Stimulated activated CD4-positive, alpha-beta T cell treated with anti-CD3 and anti-CD28 coated beads, Interleukin-1b, Interleukin-23, amount 100 ng/mL, for 48 hours (primary cell): ENCODE data around the gene SEMA4C.

Source experiments
- DNase-seq: peaks from one replicate; pipeline ENCODE4 v3.0.0-alpha.2; 2020

Gene SEMA4C, protein sequence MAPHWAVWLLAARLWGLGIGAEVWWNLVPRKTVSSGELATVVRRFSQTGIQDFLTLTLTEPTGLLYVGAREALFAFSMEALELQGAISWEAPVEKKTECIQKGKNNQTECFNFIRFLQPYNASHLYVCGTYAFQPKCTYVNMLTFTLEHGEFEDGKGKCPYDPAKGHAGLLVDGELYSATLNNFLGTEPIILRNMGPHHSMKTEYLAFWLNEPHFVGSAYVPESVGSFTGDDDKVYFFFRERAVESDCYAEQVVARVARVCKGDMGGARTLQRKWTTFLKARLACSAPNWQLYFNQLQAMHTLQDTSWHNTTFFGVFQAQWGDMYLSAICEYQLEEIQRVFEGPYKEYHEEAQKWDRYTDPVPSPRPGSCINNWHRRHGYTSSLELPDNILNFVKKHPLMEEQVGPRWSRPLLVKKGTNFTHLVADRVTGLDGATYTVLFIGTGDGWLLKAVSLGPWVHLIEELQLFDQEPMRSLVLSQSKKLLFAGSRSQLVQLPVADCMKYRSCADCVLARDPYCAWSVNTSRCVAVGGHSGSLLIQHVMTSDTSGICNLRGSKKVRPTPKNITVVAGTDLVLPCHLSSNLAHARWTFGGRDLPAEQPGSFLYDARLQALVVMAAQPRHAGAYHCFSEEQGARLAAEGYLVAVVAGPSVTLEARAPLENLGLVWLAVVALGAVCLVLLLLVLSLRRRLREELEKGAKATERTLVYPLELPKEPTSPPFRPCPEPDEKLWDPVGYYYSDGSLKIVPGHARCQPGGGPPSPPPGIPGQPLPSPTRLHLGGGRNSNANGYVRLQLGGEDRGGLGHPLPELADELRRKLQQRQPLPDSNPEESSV

DNA sequence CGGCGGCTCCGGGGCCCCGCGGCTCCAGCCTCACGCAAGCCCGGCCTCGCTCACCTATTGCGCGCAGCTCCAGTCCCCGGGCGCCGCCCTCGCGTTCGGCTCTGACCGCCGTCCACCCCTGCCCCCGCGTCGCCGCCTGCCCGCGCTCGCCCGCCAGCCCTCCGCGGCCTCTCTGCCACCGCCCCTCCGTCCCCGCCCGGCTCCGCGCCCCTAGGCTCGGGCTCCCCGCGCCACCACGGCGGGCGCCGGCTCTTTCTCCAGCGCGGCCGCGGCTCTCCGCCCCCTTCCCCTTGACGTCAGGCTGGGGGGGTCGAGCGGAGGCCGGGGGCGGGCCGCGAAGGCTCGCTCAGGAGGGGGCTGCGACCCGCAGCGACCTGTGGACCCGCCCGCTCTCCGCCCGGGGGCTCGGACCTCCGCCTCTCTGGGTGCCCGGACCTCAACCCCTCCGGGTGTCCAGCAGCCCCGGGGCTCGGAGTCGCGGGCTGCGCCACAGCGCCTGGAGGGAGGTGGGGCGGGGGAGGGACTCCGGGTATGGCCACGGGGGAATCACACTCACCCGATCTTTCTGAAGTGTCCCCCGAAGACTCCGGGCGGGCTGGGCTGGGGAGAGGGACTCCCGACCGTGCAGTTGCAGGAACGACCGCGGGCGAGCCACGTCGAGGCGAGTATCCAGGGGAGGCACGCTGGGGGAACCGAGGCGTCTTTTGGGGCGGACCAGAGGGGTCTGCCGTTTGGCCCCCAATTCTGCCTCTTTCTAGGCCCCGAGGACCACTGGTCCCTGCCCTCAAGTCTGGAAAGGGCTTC lies at the start of gene SEMA4C:
Gene SEMA4C, minus strand, starts transcription at position 259 of the 804 bp plus-strand sequence. CDS start 2,194 bp downstream, outside the sequence.
- no peak for DNase-seq

DNA sequence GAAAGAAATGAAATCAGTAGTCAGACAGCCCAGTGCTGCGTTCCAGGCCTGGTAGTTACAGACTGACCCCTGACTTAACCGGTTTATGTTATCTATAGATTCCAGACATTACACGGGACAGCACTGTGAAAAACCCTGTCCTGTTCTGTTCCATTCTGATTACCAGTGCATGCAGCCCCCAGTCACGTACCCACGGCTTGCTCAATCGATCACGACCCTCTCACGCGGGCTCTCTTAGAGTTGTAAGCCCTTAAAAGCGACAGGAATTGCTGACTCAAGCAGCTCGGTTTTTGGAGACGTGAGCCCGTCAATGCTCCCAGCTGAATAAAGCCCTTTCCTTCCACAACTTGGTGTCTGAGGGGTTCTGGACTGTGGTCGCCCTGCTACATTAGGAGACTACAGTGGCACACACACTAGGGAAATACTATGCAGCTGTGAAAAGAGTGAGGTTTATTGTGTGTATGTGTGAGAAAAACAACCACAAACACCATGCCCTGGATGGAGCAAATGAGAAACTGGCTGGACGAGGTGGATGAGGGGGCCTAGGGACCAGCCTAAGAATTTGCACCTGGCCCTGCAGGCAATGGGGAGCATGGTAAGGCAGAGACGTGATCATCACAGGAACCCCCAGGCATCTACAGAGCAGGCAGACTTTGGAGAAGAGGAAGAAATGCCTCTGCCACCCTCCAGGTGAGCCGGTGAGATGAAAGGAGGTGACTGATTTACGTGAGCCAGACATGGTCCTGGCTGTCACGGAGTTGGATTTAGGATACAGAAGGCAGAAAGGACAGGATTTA lies 49.1 kb upstream of the SEMA4C start:
- DNase-seq: no peak

DNA sequence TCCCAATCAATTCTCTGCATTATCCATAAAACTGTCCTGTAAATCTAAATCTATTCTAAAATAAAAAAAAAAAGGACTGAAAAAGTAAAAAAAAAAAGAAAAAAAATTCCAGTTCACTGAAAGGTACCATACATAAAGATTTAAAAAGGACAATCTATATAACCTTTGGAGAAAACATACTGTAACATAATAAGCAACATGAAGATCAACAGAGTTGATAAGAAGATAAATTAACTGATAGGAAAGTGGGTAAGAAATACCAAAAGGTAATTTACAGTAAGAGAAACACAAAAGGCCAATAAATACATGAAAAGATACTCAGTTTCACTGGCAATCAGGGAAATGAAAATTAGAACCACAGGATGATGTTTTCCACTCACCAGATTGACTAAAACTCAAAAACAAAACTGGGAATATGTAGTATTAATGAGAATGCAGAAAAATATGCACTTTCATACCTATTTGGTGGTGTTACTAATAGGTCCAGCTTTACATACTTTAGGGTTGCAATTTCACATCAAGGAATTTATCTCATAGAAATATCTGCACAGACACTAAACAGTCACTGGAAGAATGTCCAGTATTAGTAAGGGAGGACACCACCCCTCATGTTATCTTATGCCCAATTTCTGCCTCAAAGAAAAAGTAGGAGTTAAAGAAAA lies 48.3 kb upstream of the SEMA4C start:
- no peak for DNase-seq

DNA sequence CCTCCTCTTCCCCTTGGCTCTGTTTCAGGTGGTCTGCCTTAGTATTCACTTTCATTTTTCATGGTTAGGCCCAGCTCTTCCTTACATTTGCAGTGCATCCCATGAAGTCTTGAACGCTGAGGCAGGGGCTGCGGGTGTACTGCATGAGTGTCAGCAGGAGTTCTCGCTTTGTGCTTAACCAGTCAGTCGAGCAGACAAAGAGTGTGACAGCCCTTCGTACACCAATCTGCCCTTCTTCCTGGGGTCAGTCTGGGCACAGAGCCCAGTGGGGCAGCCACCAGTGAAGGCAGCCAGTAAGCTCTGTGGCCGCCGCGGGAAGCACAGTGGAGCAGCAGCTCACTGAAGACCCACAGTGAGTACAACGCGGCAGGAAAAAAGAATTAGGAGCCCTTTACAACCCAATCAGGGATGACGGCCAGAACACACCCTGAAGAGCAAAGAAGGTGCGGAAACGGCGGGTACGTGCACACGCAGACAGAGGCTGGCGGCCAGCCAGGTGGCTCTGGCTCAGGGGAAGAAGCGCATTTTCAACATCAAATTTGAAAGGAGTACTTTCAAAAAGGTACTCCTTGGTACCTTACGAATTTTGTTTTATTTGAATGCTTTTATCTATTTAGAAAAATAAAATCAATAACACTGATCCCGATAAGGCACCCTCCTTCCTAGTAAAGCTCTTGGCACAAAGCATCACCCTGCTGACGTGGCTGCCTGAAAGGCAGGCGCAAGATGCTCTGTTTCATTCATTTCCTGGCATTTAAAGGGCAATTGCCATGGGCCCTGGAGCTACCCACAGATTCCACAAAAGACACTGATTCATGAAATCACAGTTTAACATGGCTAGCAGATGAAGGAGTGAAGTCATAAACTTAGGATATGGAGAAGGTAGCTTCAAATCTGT lies 47.0 kb upstream of the SEMA4C start:
- no peak for DNase-seq

DNA sequence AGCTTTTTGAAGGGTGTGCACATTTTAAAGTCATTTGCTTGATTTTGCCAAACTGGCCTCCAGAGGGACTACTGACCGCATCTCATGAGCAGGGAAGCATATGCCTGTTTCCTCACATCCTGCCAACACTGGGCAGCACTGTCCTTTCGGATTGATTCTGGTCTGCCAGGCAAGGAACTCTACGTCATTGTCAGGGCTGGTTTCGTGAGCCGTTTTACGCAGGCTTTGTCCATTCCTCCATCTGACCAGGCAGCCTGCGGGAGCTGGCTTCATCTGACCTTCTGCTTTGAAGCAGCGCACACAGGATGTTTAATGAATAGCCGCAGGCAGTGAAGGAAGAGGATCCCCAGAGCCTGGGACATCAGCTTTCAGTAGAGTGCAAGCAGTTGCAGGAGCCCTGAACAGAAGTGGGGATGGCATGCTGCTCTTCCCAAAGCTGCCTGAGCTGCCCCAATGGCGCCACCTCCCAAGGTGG lies 46.3 kb upstream of the SEMA4C start:
- DNase-seq: no peak

DNA sequence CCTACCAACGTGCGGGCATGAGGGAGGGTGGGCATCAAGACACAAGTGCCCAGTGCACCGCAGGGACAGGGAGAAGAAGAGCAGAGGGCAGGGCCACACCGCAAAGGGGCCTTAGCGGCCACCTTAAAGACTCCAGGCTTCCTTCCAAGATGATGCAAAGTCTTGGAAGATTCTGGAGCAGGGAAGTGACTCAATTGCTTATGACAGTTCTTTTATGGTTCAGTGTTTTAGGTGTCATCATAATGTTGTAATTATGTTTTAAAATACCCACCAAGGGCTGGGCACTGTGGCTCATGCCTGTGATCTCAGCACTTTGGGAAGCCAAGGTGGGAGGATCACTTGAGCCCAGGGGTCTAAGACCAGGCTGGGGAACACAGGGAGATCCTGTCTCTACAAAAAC lies 44.5 kb upstream of the SEMA4C start:
- no peak for DNase-seq

DNA sequence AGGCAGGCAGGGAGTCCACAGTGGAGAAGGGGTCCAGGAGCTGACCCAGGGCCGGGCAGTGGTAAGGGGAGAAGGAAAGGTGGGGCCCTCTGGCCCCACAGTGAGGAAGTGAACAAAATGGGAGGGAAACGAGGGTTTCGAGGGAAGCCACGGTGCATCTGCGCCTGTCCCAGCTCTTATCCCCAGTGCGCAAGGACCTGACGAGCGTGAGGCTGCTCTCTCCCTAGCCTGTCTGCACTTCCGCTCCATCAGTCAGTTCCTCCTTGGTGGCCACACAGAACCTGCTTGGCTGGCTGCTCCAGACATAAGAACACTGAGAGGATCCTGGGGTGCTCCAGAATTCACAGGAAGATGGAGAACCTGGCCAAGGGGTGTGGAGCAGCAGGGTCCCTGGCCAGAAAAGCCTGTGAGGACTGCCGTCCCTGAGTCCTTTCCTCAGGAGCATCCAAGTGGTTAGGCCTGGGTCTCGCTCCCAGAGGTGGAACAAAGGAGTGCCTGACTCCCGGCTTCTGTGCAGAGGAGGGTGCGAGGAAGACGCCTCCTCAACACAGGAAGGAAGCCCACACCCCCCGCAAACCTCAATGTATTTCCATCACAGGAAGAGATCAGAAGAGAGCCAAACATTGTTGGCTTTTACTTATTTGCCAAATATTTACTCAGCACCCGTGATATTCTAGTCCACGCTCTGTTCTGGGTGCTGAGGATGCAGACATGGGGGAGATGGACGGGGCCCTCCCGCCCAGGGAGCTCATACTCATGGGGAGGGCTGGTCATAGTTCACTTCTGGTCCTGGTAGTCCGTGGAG lies 43.7 kb upstream of the SEMA4C start:
- DNase-seq: peak; percentile 47

DNA sequence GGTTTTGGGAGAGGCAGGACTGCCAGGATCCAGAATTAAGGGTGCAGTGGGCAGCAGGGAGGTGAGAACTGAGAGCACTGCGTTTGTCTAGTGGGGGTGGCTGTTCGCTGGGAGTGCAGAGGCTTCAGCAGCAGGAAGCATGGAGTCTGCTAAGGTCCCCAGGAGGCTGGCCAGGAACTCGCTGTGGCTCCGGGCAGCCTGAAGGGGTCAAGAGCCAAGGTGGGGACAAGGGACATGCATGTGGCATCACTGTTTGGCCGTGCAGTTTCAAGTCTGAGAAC lies 43.2 kb upstream of the SEMA4C start:
- no peak for DNase-seq

DNA sequence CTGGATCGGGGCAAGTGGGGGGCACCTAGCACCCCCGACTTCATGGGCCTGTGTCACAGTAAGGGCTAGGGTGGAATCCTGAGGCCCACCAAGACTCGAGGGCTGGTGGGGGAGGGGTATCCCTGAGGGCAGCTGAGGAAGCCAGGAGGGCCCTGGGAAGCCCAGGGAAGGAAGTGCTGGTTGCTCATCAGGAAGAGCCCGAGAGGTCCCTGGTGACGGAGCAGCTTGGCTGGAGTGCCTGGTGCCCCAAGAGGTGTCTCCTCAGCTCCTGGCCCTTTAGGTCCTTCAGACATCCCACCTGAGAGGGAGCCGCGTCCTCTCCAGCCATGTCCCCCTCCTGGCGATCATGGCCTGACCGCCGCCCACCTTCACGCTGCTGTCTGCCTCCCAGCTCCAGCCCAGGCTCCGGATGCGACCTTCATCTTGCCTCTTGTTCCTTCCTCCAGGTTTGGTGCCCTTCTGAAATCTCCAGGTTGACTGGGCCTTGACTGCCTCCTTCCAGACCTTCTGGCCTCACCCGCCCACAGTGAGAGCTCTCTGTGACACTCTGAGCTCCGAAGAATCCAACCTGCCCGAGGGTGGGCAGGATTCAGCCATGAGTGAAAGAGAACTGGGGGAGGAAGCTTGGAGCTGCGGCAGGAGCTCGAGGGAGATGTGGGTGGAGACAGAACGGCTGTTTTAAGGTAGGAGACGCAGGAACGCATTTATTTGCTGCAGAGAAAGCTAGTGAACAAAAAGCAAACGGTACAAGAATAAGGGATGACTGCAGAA lies 42.7 kb upstream of the SEMA4C start:
- no peak for DNase-seq

DNA sequence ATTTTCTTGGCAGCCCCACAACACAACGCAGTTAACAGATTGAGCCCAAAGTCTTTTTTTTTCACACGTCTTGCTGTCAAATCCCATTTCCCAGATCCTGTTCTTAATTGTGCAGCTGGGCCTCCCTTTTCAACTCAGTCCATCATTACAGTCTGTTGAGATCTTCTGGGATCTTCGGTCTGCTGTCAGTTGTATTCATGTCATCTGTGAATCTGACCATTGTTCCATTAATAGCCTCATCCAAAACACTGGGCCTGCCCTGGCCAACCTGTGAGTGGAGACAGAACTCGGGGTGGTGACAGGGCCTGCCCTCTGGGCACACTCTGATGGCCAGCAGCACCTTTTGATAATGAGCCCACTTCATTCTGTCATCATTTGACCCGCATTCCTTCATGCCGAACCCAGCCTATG lies 39.7 kb upstream of the SEMA4C start:
- no peak for DNase-seq

DNA sequence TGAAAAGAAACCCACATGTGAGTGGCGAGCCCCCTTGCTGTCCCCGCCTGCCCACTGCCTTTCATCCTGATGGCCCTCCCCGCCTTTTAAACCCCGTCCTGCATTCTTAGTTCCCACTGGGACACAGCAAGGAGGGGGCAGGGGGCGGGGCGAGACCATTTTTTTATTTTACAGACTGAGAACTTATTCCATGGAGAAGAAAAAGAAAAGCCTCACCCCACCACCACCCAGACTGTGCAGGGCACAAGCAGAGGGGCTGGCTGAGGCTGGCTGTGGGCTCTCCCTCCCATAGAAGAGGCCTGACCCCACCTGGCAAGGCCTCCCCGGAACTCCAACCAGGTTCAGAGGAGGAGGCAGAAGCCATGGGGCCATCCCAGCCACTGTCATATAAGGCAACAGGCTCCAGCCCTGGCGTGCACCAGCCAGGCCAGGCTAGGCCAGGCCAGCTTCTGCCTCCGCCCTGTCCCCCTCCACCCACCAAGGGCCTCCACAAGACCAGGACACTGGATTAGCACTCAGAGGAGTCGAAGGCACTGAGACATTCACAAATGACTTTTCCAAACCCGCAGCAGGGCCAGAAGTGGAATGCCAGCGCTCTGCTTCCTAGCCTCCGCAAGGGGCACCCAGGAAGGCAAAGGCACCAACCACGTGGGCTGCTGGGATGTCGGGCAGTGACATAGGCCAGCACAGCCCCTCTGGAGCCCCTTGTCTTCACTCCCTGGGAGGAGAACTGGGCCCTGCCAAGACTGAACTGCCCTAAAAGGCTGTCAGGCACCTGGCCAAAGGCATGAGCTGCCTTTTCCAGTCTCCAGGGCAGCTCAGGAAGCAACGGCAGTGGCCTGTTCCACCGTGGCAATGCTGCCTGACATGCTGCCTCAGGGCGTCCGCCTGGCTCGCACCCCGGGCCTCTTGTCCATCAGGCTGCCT lies 37.5 kb upstream of the SEMA4C start:
- DNase-seq: no peak

DNA sequence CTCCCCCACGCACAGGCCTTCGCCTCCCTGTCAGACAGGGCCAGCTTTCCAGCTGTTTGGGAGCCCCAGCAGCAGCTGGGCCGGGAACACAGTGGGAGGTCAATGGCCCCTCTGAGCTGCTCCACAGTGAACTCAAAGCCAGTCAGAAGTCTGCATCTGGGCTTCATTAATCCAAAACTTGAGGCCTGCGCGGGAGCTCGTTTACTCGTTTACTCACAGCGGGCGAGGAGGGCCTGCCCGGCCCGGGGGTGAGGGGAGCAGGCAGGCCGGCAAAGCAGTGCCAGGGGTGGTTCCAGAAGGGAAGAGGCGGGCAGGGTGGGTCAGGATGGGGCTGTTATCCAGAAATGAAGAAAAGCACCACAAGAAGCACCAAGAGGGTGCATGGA lies 36.8 kb upstream of the SEMA4C start:
- no peak for DNase-seq

DNA sequence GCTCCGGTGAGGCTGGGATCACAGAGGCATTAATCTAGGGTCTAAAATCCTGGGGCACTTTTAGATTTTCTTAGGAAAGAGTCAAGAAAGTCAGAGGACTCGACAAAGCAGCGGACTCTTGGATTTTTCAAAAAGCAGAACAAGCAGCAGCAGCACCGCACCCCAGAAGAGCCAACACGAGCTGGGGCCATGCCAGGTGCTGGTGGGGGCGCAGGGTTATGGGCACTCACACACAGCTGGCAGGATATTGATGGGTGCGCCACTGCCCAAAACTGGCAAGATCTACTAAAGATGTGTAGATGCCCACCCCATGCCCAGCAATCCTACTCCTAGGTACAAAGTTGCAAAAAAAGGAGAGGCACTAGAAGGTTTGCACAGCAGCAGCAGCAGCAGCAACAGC lies 33.9 kb upstream of the SEMA4C start:
- DNase-seq: no peak

DNA sequence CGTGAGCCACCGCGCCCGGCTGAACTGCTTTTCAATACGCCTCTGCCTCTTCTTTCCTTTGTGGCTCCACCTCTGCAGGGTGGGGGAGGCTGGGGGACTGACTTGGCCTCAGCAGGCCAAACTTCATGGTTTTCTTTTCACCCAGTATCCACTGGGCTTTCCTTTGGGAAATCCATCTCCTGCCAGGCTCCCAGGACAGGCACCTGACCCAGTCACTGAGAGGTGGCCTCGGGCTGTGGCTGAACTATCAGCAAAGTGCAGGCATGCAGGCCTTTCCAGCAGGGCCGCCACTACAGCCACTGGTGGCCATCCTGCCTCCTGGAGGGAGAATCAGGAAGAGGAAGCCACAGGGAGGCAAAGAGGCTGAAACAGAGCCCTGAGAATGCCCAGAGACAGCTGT lies 33.4 kb upstream of the SEMA4C start:
- DNase-seq: no peak

DNA sequence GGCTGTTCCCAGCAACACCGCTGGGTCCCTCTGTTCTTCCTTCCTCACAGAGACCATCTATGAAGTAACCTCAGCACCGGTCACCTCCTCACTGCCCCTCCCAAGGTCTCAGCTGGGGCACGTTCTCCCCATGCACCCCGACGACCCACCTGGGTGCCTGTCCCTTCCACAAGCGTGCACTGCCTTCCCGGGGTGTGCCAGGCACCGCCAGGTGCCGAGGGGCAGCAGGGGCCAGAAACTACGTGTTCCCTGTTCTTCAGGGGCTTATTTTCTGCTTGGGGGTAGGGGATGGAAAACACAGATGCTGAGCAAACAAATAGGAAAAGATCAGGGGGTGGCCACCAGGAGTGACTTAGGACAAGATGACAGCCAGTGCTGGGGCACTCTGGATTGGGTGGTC lies 30.4 kb upstream of the SEMA4C start:
- no peak for DNase-seq

DNA sequence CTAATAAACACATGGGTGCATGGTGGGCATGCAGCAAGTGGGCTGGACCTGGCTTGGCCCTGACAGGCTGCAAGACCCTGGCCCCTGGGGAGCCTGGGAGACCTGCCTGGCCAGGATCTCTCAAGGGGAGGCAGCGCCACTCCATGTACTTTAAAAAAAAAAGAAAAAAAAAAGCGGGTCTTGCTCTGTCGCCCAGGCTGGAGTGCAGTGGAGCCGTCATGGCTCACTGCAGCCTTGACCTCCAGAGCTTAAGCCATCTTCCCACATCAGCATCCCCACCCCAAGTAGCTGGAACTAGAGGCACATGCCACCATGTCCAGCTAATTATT lies 29.5 kb upstream of the SEMA4C start:
- no peak for DNase-seq

DNA sequence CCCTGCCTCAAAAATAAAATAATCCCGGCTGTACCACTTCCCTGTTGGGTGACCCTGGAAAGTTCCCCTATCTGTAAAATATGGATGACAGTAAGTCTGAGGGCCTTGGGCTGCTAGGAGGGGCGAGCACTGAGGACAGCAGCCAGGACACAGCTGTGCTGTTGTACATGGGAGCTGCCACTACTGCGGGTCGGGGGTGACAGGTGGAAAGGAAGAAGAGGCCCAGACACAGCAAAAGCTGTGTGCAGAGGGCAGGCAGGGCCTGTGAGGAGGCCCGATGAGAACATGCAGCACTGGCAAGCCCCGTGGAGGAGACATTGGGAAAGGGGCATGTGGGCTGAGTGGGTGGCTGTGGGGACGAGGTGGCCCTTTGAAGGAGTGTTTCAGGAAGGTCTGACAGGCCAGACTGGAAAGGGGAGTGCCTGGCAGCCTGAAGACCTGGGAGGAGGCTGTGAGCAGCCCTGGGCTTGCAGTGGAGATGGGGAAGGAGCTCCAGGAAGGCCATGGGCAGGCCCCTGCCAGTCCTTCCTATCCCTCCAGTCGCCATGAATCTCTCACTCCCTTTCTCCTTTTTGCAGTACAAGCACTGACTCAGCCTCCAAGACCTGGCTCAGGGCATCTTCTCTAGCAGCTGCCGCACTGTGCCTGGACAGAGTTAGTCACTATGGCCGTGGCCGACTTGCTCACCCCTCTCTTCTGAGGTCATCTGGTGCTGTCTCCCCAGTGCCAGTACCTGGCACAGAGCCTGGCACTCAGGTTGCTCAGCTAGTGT lies 28.9 kb upstream of the SEMA4C start:
- DNase-seq: no peak

DNA sequence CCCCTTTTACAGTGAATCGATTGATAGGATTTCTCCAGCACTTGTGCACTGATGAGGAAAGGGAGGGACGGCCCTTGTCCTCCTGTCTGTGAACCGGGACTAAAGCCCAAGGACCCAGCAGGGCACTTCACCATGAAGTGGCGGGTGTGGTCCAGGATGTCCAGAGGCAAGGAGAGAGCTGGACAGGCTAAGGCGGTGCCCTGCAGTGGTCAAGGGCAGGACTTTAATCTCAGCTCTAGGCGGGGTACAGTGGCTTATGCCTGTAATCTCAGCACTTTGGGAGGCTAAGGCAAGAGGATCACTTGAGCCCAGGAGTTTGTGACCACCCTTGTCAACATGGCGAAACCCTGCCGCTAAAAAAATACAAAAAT lies 28.2 kb upstream of the SEMA4C start:
- DNase-seq: no peak
